C4-2B (cell line): ENCODE measurements around the gene CHST13.
A peak's percentile ranks its signal among the peaks of the same experiment; 100 is the strongest.

Experiments used
- H3K27ac ChIP-seq: fragments of 450-650 bp; 2 replicates; pipeline ENCODE4 v1.5.1; 2017
- ZFX ChIP-seq: fragments of 450-650 bp; IDR thresholded peaks from 2 replicates; pipeline ENCODE4 v1.6.1; 2017
- TF ChIP-seq, protein P1 (sequence below): fragments of 450-650 bp; conservative IDR thresholded peaks from 2 replicates; pipeline ENCODE4 v1.5.1; 2017; ENCODE audit warnings: mild to moderate bottlenecking

Gene CHST13

DNA sequence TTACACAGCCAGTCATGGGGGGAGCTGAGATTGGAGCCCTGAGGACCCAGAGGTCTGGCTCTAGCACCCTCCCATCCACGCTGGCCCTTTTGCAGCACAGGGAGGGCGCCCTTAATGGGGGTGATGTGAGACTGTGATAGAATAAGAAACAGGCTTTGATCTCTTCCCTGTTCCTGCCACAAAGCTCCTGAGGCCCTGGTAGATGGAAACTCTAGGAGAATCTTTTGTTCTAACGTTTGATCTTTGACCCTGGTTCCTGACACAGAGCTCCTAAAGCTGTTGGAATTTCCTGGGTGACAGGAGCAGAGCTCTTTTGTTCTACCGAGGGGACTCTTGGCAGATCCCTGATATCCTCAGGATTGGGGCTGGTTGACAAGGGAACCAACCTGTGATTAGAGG, 5.2 kb upstream of the CHST13 start:
- no peak overlapping the region for H3K27ac ChIP-seq
- TF ChIP-seq ZFX: no peak
- TF ChIP-seq, protein P1, sequence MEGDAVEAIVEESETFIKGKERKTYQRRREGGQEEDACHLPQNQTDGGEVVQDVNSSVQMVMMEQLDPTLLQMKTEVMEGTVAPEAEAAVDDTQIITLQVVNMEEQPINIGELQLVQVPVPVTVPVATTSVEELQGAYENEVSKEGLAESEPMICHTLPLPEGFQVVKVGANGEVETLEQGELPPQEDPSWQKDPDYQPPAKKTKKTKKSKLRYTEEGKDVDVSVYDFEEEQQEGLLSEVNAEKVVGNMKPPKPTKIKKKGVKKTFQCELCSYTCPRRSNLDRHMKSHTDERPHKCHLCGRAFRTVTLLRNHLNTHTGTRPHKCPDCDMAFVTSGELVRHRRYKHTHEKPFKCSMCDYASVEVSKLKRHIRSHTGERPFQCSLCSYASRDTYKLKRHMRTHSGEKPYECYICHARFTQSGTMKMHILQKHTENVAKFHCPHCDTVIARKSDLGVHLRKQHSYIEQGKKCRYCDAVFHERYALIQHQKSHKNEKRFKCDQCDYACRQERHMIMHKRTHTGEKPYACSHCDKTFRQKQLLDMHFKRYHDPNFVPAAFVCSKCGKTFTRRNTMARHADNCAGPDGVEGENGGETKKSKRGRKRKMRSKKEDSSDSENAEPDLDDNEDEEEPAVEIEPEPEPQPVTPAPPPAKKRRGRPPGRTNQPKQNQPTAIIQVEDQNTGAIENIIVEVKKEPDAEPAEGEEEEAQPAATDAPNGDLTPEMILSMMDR: no peak

- no peak overlapping the region for H3K27ac ChIP-seq
- TF ChIP-seq, protein P1: no peak
- TF ChIP-seq ZFX: no peak
These were observed 4.2 kb upstream of the CHST13 start for GRCh38 chr3:126519506-126520455.

DNA sequence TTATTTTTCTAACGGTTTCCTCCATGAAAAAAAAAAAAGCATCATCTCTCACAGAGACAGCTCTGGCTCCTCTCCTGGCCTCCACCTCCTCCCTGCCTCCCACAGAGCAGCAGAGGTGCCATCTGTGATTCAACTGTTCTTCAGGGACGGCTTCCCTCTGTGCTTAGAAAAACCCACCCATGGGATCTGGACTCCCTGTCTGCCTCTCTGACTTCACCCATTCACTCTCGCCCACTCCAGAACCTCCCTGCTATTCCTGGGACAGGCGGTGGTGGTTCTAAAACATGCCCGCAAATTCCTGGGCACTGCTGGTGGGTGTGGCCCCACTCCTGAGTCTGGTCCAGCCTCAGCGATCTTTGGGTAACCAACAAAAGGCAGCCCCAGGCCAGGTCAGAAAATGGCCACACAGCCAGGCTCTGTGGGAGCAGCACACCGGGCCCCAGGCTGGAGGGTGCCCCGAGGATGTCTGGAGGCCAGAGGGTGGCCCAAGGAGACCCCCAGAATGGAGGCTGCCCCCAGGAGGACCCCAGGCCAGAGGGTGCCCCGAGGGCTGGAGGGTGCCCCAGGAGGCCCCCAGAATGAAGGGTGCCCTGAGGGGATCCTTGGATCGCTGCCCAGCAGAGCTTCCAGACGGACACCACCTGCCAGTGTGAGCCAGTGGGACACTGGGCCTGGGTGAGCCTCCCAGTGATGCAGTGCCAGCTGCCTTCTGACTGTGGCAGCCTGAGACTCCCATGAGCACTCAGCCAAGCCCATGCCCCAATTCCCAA, 2.6 kb upstream of the CHST13 start:
- TF ChIP-seq, protein P1: no peak
- no peak for TF ChIP-seq ZFX
- no peak overlapping the region for H3K27ac ChIP-seq

DNA sequence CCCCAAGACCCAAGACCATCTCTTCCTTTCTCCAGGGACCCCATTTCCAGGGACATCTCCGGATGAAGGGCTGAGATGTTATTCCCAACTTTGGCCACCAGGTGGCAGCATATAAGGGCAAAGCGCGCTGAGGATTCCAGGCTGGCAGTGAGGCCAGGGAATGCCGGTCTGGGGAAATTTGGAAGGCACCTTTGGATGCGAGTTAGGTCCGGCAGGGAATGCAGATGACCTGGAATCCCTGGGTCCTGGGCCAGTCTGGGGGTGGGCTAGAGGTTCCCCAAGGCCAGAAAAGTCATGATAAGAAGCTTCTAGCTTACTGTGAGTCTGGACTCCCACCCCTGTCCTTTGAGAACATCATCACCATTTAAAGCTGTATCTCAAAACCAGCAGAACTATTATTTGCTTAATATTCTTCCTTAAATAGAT, 1.6 kb upstream of the CHST13 start:
- TF ChIP-seq ZFX: no peak
- TF ChIP-seq, protein P1: peak; percentile 97

GRCh38 chr3:126524429-126524988, 554 bp downstream of the CHST13 start:
- no peak overlapping the region for H3K27ac ChIP-seq
- no peak for TF ChIP-seq ZFX
- TF ChIP-seq, protein P1: no peak

More for the DNA sequence above, 1.6 kb upstream of the CHST13 start:
- H3K27ac ChIP-seq: no peak overlapping the region

DNA sequence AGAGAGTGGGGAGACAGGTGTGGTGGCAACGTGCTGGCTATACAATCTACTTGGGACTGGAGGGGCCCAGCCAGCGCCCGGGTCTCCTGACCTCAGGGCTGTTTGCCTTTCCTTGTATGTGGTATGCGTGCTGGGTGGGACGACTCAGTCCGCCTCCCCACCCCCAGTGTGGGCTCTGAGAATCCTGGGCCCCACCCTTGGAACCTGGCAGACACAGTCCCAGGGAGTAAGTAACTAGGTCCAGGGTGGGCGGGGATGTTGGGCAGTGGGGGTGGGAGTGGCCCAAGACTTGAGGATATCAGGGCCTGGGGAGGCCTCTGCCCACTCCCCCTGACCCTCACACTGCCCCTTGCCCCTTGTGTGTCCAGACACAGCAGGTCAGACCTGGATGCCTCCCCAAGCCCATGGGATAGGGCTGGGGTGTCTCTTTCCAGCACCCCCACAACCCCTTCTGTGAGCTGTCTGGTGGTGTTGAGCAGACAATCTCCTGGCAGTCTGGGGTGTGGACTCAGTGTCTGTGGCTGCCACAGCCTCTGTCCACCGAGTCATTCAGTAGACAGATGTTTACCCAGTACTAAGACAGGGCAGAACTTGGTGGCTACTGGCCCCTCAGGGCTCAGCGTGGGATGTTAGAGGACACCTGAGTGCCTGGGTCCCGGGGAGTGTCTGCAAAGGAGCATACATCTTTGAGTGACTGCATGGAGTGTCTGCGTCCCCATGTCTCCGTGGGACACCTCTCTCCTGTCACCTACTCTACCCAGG, 1.3 kb downstream of the CHST13 start:
- TF ChIP-seq ZFX: no peak
- TF ChIP-seq, protein P1: no peak
- H3K27ac ChIP-seq: no peak overlapping the region
